IMR-90 (cell line): Measurements from ENCODE around the gene MYH7B. TPM values are rescaled to one million over a fixed set of nuclear protein-coding genes. Genes with fewer than 3 reads are reported as not detected.
A peak's percentile ranks its signal among the peaks of the same experiment; 100 is the strongest.

Experiments used
- ATAC-seq: fragments of 200-7000 bp; cut with Tn5 transposase; 2 replicates; pipeline ENCODE4 v1.9.1; 2020; ENCODE audit warnings: low read depth, mild to moderate bottlenecking, moderate library complexity
- BruUV-seq: library from RNA; stranded (reverse); fragments of 400-500 nt; replicated peaks from 2 replicates; lab custom pipeline; 2021; lab: Mats Ljungman, UMichigan
- CTCF ChIA-PET: fragments of 300-600 bp; formaldehyde crosslinking; extraction: SDS; loops from one replicate; lab custom pipeline; 2021; ENCODE audit warnings: antibody characterized with exemption; lab: Yijun Ruan, JAX
- POLR2A ChIA-PET: fragments of 300-600 bp; sonication (Branson Sonifier 250); formaldehyde crosslinking; loops from one replicate; lab custom pipeline; 2022; ENCODE audit warnings: antibody characterized with exemption; ENCODE audit not compliant: unreplicated experiment; lab: Charles Lee
- DNase-seq: peaks from one replicate; pipeline ENCODE4 v3.0.0; 2013
- H2AFZ ChIP-seq: replicated peaks from 2 replicates; pipeline ENCODE3; 2013; ENCODE audit warnings: low read length, mild to moderate bottlenecking; ENCODE audit not compliant: poor library complexity
- H2AK5ac ChIP-seq: 2 replicates; pipeline ENCODE4 v1.6.1; 2013; ENCODE audit warnings: low read depth, low read length, inconsistent platforms
- H2AK9ac ChIP-seq: replicated peaks from 2 replicates; pipeline ENCODE3; 2013; ENCODE audit warnings: mild to moderate bottlenecking, low read depth, low read length, moderate library complexity; ENCODE audit not compliant: poor library complexity
- H2BK120ac ChIP-seq: 2 replicates; pipeline ENCODE4 v1.6.1; 2013; ENCODE audit warnings: low read depth, low read length, inconsistent platforms
- H2BK15ac ChIP-seq: 3 replicates; pipeline ENCODE4 v1.6.1; 2013; ENCODE audit warnings: low read depth, low read length, inconsistent platforms
- H2BK20ac ChIP-seq: 2 replicates; pipeline ENCODE4 v1.6.1; 2013; ENCODE audit warnings: low read depth, mild to moderate bottlenecking, inconsistent platforms, low read length, moderate library complexity
- H2BK5ac ChIP-seq: 2 replicates; pipeline ENCODE4 v1.6.1; 2013; ENCODE audit warnings: mild to moderate bottlenecking, low read depth, low read length, inconsistent platforms; ENCODE audit not compliant: poor library complexity, severe bottlenecking
- H3K14ac ChIP-seq: replicated peaks from 2 replicates; pipeline ENCODE4 v1.6.1; 2013; ENCODE audit warnings: low read depth, low read length, inconsistent platforms
- H3K18ac ChIP-seq: 2 replicates; pipeline ENCODE4 v1.6.1; 2013; ENCODE audit warnings: low read depth, low read length, control low read depth
- H3K23ac ChIP-seq: 2 replicates; pipeline ENCODE4 v1.6.1; 2013; ENCODE audit warnings: low read depth, low read length, inconsistent platforms
- H3K27ac ChIP-seq: 2 replicates; pipeline ENCODE4 v1.5.1; 2013; ENCODE audit warnings: mild to moderate bottlenecking, control low read depth, low read length; ENCODE audit not compliant: insufficient read depth
- H3K27me3 ChIP-seq: 2 replicates; pipeline ENCODE4 v1.6.1; 2013; ENCODE audit warnings: low read length; ENCODE audit not compliant: control insufficient read depth, insufficient read depth
- H3K36me3 ChIP-seq: 2 replicates; pipeline ENCODE4 v1.6.1; 2013; ENCODE audit warnings: low read length, mixed read lengths; ENCODE audit not compliant: control insufficient read depth, insufficient read depth
- H3K4ac ChIP-seq: 2 replicates; pipeline ENCODE4 v1.6.1; 2013; ENCODE audit warnings: low read depth, low read length, inconsistent platforms
- H3K4me1 ChIP-seq: 2 replicates; pipeline ENCODE4 v1.6.1; 2013; ENCODE audit warnings: low read length, mixed read lengths; ENCODE audit not compliant: control insufficient read depth, insufficient read depth
- H3K4me2 ChIP-seq: 2 replicates; pipeline ENCODE4 v1.6.1; 2013; ENCODE audit warnings: low read depth, mild to moderate bottlenecking, control low read depth, low read length, moderate library complexity
- H3K4me3 ChIP-seq: 2 replicates; pipeline ENCODE4 v1.5.1; 2013; ENCODE audit warnings: low read depth, mild to moderate bottlenecking, control low read depth, low read length, moderate library complexity; ENCODE audit not compliant: insufficient read depth
- H3K56ac ChIP-seq: 2 replicates; pipeline ENCODE4 v1.6.1; 2013; ENCODE audit warnings: low read length, inconsistent platforms; ENCODE audit not compliant: insufficient read depth; ENCODE audit errors: extremely low read depth
- H3K79me1 ChIP-seq, 2 experiments: 2 replicates each; pipeline ENCODE4 v1.6.1; 2013; ENCODE audit warnings: low read length in 2 of 2, inconsistent platforms in 1 of 2, low read depth in 1 of 2
- H3K9ac ChIP-seq: 2 replicates; pipeline ENCODE4 v1.6.1; 2013; ENCODE audit warnings: low read depth, low read length, control low read depth
- H3K9me1 ChIP-seq: 2 replicates; pipeline ENCODE4 v1.6.1; 2013; ENCODE audit warnings: low read length, inconsistent platforms; ENCODE audit not compliant: insufficient read depth
- H3K9me3 ChIP-seq: 2 replicates; pipeline ENCODE4 v1.6.1; 2013; ENCODE audit warnings: low read length; ENCODE audit not compliant: control insufficient read depth, insufficient read depth
- H4K20me1 ChIP-seq: 2 replicates; pipeline ENCODE4 v1.6.1; 2013; ENCODE audit warnings: low read length, inconsistent platforms; ENCODE audit not compliant: insufficient read depth
- H4K5ac ChIP-seq: 2 replicates; pipeline ENCODE4 v1.6.1; 2013; ENCODE audit warnings: mild to moderate bottlenecking, low read depth, low read length, control low read depth
- H4K8ac ChIP-seq, 2 experiments: 2 replicates each; pipeline ENCODE4 v1.6.1; 2013; ENCODE audit warnings: low read depth in 2 of 2, low read length in 2 of 2, control low read depth in 1 of 2, inconsistent platforms in 1 of 2
- H4K91ac ChIP-seq: 2 replicates; pipeline ENCODE4 v1.6.1; 2013; ENCODE audit warnings: low read depth, low read length, inconsistent platforms; ENCODE audit not compliant: insufficient read depth
- CEBPB ChIP-seq: IDR thresholded peaks from 2 replicates; pipeline ENCODE4 v1.6.1; 2012; ENCODE audit warnings: low read depth, low read length, improper control_type of control experiment
- NFE2L2 ChIP-seq: fragments of 150-350 bp; IDR thresholded peaks from 2 replicates; pipeline ENCODE4 v1.6.1; 2016; ENCODE audit warnings: low read depth, mild to moderate bottlenecking, low read length
- WGBS, 2 experiments: methylation state at CpG; one replicate each; pipeline versions ENCODE4 v1.1.5 to v1.1.7; 2013; ENCODE audit warnings: missing lambda C conversion rate in 2 of 2; ENCODE audit not compliant: insufficient read length in 1 of 2; ENCODE audit errors: extremely low coverage in 2 of 2; 5-methylcytosine and 5-hydroxymethylcytosine counted together
- dilution Hi-C: fragments of 300-500 bp; cut with HindIII; formaldehyde crosslinking; loops from one replicate; pipeline ENCODE4 v1.14.3; 2018; ENCODE audit warnings: low sequenced_read_pairs; ENCODE audit not compliant: unreplicated experiment
- in situ Hi-C: fragments of 300-500 bp; cut with MboI; formaldehyde crosslinking; loops from 3 replicates; pipeline ENCODE4 v1.14.3; 2019; ENCODE audit warnings: low sequenced_read_pairs, inconsistent platforms, mixed read lengths
- intact Hi-C: fragments of 100-400 bp; cut with micrococcal nuclease; formaldehyde crosslinking; loops from 2 replicates; pipeline ENCODE4 v1.10.0; 2022
- polyA plus RNA-seq, 3 experiments: library from polyadenylated mRNA; depleted of rRNA; stranded (reverse); fragments of >200 nt; gene quantifications; 2 replicates each; pipeline ENCODE4 v1.2.3, GENCODE V29; 2012; ENCODE audit warnings: low replicate concordance in 1 of 3
- total RNA-seq: library from RNA; depleted of rRNA; stranded (reverse); fragments of >200 nt; gene quantifications from 2 replicates; pipeline ENCODE4 v1.2.3, GENCODE V29; 2012

The MYH7B gene
- total and polyA plus RNA-seq, 2 of the 4 experiments (the other 2 are of a cell fraction), result 0.09 TPM; not detected in 1

- CTCF ChIA-PET, result no interaction called here
- DNase-seq, result no peak
- 71% methylated on average over 4 of the region's 7 CpGs; no CpG with 5 or more reads in 1 of the 2 experiments for WGBS, 2 experiments
Observed at GRCh38 chr20:34968042-34968775, 12.5 kb downstream of the MYH7B start.

More at GRCh38 chr20:34968042-34968775, 12.5 kb downstream of the MYH7B start:
- peaks cover 14% of the 10 kb centered on the region for H3K27me3 ChIP-seq
- H3K9me3 ChIP-seq, result no peaks in the 10 kb centered on the region
- H2BK15ac ChIP-seq, result no peak overlapping the region
- POLR2A ChIA-PET, result no interaction called here
- no peak overlapping the region for H3K4ac ChIP-seq
- ATAC-seq, result no peak; the same call in 1 of the 2 replicates
- dilution Hi-C loops, result no loop called here
- H4K5ac ChIP-seq, result no peak overlapping the region
- H4K20me1 ChIP-seq, result no peaks in the 10 kb centered on the region
- in situ Hi-C loops, result no loop called here
- H2AFZ ChIP-seq, result no peak overlapping the region
- no peak overlapping the region for H2BK5ac ChIP-seq
- H3K9ac ChIP-seq, result no peak overlapping the region
- H3K9me1 ChIP-seq, result peaks cover 8% of the 10 kb centered on the region; the same call in 1 of the 2 replicates
- no peak overlapping the region for H3K4me3 ChIP-seq
- TF ChIP-seq CEBPB, result peak; percentile 42
- TF ChIP-seq NFE2L2, result no peak
- H2BK20ac ChIP-seq, result no peak overlapping the region
- H4K8ac ChIP-seq, result no peak overlapping the region
- no peak overlapping the region for H2AK5ac ChIP-seq
- no peak overlapping the region for H3K14ac ChIP-seq
- no peak overlapping the region for H3K27ac ChIP-seq
- H4K91ac ChIP-seq, result no peak overlapping the region
- no peak overlapping the region for H3K23ac ChIP-seq
- H3K4me2 ChIP-seq, result no peak overlapping the region
- intact Hi-C loops, result loop anchor here (10.0 kb wide), 1 partner anchor 393 kb away; no protein-coding TSS in a partner anchor
- no peaks in the 10 kb centered on the region for H3K36me3 ChIP-seq
- no TSS peak for BruUV-seq
- H3K18ac ChIP-seq, result no peak overlapping the region
- H2BK120ac ChIP-seq, result no peak overlapping the region
- no peak overlapping the region for H2AK9ac ChIP-seq
- H3K56ac ChIP-seq, result no peak overlapping the region
- no peaks in the 10 kb centered on the region for H3K79me1 ChIP-seq
- no peaks in the 10 kb centered on the region for H3K4me1 ChIP-seq
